GM23338 (cell line): ENCODE results near the gene PNLIPRP2.

Experiments used
- CTCF ChIP-seq, 2 experiments: fragments of 200-600 bp in 1 of 2; sonication (generic) in 1 of 2; conservative IDR thresholded peaks; 2 replicates each; pipeline versions ENCODE4 v1.5.1 to v1.6.1; 2016 to 2017; ENCODE audit warnings: antibody characterized with exemption in 2 of 2, low read depth in 2 of 2, mild to moderate bottlenecking in 2 of 2, moderate library complexity in 1 of 2
- EZH2 ChIP-seq: fragments of 200-600 bp; sonication (generic); IDR thresholded peaks from one replicate; pipeline ENCODE4 v1.8.0; 2017; ENCODE audit warnings: antibody characterized with exemption, mild to moderate bottlenecking, low read depth; ENCODE audit not compliant: unreplicated experiment
- JUNB ChIP-seq: IDR thresholded peaks from one replicate; pipeline ENCODE4 v1.6.1; 2016; ENCODE audit warnings: antibody characterized with exemption; ENCODE audit not compliant: unreplicated experiment
- ZNF114 ChIP-seq: fragments of 250-450 bp; sonication (Bioruptor Pico); IDR thresholded peaks from 2 replicates; pipeline ENCODE4 v1.5.0; 2020; ENCODE audit warnings: mild to moderate bottlenecking, moderate library complexity

DNA sequence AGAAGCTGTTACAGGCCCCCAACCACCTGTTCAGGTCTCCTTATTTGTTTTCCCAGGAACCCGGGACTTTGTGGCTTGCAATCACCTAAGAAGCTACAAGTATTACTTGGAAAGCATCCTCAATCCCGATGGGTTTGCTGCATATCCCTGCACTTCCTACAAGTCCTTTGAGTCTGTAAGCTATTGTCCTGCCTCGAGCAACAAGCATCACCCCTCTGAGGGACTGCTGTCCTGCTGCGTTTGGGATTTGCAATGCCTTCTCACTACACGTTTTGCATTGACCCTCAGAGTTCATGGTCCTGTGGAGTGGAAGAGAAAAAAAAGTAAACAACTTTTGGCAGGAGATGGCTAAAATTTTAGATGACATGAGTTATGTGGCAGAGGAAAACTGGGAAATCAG lies 20.8 kb upstream of the PNLIPRP2 start:
- no peak for TF ChIP-seq EZH2
- no peak for TF ChIP-seq CTCF (conservative IDR thresholded peaks at IDR 0.05; ENCODE audit: low read depth in 2 of 2)
- no peak for TF ChIP-seq ZNF114 (CRISPR knock-in tag)
- TF ChIP-seq JUNB: no peak
